Measurements from ENCODE around the gene CFAP251. TPM values are rescaled to one million over a fixed set of nuclear protein-coding genes. Genes with fewer than 3 reads are reported as not detected.

CFAP251 gene
- total and polyA plus RNA-seq, 2 of the 13 experiments (the other 11 are each of a cell fraction or from before 2014, with no cell fraction given), result 0.30 to 0.42 TPM

DNA sequence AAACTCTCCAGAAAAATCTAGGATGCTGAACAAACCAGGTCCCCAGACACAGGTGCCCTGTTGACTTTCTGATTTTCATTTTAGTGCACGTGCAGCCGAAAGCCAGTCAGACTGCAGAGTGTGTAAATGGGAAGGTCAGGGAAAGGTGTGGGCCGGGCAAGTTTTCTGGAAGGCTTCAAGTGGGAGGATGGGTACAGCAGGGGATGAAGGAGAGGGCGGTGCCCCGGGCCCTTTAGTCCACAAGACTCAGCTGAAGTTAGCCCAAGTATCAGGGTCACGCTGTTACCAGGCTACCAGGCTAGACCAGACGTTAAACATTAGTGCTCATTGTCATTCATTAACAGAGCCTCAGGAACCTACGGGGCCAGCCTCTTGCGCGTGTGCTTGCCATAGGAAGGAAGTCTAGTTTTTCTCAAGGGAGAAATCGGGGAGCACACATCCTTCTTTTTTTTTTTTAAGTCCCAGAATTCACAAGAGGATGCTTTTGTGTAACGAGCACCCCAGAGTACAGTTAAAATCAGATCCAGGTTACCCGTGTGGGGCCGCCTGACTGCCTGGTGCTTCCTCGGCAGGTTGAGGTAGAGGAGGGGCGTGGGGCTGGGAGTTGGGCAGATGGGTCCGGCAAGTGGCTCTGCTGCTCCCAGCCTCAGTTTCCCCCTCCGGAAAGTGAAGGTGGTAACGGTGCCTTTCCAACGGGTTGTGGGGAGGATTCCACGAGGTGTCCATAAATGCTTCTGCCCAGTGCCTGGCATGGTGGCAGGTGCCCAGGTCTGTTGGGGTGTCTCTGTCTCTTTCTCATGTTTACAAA, 122.4 kb downstream of the CFAP251 start (continued):
- TF ChIP-seq RERE (CRISPR knock-in tag; IDR thresholded peaks at IDR 0.05; ENCODE audit: low read depth) (no peak), SP1 (IDR thresholded peaks at IDR 0.05) (no peak), SP1 (CRISPR knock-in tag; IDR thresholded peaks at IDR 0.05) (no peak), SNAI1 (CRISPR knock-in tag; IDR thresholded peaks at IDR 0.05; ENCODE audit: borderline replicate concordance) (no peak), ZNF720 (CRISPR knock-in tag; IDR thresholded peaks at IDR 0.05) (no peak), KDM5B (CRISPR knock-in tag; IDR thresholded peaks at IDR 0.05; ENCODE audit: borderline replicate concordance) (no peak), NFIC (IDR thresholded peaks at IDR 0.05; ENCODE audit: low read length) (no peak), MYC (CRISPR knock-in tag; IDR thresholded peaks at IDR 0.05; ENCODE audit: borderline replicate concordance) (no peak), CREB1 (IDR thresholded peaks at IDR 0.05) (no peak), CREB1 (CRISPR knock-in tag; IDR thresholded peaks at IDR 0.05) (no peak), ZNF160 (CRISPR knock-in tag; IDR thresholded peaks at IDR 0.05) (no peak), ZNF484 (CRISPR knock-in tag; IDR thresholded peaks at IDR 0.05; ENCODE audit: borderline replicate concordance, low read depth) (no peak), HNF4G (IDR thresholded peaks at IDR 0.05; ENCODE audit: borderline replicate concordance, low read depth, low read length) (peak; percentile 19; the same call in 1 of the 2 replicates), HNF4G (CRISPR knock-in tag; IDR thresholded peaks at IDR 0.05; ENCODE audit: borderline replicate concordance, low read depth) (no peak), ZNF530 (CRISPR knock-in tag; IDR thresholded peaks at IDR 0.05; ENCODE audit: low read depth) (no peak), NRL (CRISPR knock-in tag; IDR thresholded peaks at IDR 0.05; ENCODE audit: borderline replicate concordance) (0 out of 2 replicates have a peak, but pooled peaks have one; percentile 16), NR2F1 (CRISPR knock-in tag; IDR thresholded peaks at IDR 0.05) (no peak), BHLHE40 (IDR thresholded peaks at IDR 0.05; ENCODE audit: low read length) (peak; percentile 75), RCOR2 (CRISPR knock-in tag; IDR thresholded peaks at IDR 0.05) (no peak; the same call in 1 of the 2 replicates), ZSCAN9 (CRISPR knock-in tag; IDR thresholded peaks at IDR 0.05; ENCODE audit: borderline replicate concordance) (no peak), ZNF296 (CRISPR knock-in tag; conservative IDR thresholded peaks at IDR 0.05) (no peak), NFE2L1 (CRISPR knock-in tag; IDR thresholded peaks at IDR 0.05; ENCODE audit: borderline replicate concordance) (no peak)
- TF ChIP-seq, protein P1, sequence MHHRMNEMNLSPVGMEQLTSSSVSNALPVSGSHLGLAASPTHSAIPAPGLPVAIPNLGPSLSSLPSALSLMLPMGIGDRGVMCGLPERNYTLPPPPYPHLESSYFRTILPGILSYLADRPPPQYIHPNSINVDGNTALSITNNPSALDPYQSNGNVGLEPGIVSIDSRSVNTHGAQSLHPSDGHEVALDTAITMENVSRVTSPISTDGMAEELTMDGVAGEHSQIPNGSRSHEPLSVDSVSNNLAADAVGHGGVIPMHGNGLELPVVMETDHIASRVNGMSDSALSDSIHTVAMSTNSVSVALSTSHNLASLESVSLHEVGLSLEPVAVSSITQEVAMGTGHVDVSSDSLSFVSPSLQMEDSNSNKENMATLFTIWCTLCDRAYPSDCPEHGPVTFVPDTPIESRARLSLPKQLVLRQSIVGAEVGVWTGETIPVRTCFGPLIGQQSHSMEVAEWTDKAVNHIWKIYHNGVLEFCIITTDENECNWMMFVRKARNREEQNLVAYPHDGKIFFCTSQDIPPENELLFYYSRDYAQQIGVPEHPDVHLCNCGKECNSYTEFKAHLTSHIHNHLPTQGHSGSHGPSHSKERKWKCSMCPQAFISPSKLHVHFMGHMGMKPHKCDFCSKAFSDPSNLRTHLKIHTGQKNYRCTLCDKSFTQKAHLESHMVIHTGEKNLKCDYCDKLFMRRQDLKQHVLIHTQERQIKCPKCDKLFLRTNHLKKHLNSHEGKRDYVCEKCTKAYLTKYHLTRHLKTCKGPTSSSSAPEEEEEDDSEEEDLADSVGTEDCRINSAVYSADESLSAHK (CRISPR knock-in tag; IDR thresholded peaks at IDR 0.05; ENCODE audit: borderline replicate concordance), result no peak
